GM12873 (cell line): Measurements from ENCODE around the gene NALCN.

Source experiments
- CTCF ChIP-seq: IDR thresholded peaks from 2 replicates; pipeline ENCODE4 v1.5.1; 2012; ENCODE audit warnings: low read depth, mild to moderate bottlenecking, moderate library complexity, low read length, control low read depth; ENCODE audit not compliant: insufficient read depth; ENCODE audit errors: missing control alignments

The NALCN gene

DNA sequence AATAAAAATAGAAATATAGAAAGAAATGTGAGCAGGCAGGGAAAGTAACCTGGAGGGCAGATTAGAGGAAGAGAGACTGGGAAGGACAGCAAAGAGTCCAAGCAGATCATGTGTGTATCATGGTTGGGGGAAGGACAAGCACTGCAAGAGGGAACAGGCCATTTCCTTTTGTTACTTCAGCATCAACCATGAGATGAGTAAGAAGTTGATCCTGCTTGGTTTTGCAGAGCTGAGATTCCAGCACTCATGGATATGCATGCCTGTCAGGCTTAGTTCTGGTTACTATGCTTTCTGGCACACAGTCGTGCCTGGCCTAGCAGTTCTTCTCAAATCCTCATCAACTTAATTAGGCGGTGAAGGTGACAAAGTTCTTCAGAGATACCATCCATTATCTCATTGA lies 18.1 kb downstream of the NALCN start:
- no peak for TF ChIP-seq CTCF

GRCh38 chr13:101397742-101398141 lies 18.6 kb downstream of the NALCN start:
- no peak for TF ChIP-seq CTCF

GRCh38 chr13:101394605-101395004 lies 21.7 kb downstream of the NALCN start:
- no peak for TF ChIP-seq CTCF

DNA sequence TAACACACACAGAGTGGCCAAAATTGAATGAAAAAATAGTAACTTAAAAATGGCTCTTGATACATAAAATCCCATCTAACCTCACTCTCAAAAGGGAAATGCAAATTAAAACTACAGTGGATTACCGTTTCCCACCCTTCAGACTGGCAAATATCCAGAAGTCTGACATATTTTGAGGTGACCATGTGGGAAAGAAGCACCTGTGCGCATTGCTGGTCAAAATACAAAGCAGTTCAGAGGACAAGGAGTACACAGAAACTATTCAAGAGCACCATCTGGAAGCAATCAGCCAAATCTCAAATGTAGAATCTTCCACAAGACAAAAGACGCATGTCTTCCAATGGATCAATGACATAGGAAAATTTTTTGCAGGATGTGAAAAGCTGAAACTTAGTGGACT lies 23.2 kb downstream of the NALCN start:
- TF ChIP-seq CTCF = no peak

GRCh38 chr13:101390461-101390860 lies 25.8 kb downstream of the NALCN start:
- no peak for TF ChIP-seq CTCF

DNA sequence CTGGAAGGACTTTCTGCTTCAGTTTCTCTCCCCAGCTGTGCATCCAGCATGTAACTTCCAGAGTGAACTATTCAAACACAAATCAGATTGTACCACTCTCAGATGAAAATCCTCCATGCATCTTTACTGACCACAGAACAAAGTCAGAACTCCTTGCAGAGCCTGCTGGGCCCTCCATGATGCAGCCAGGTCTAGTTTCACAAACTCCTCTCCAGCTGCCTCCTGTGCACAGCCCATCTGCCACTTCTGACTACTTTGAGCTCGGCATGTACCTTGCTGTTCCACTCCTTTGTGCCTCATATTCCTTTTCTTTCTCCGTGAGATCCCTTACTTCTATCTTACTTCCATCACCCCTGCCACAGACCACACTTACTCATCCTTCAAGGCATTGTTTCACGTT lies 31.4 kb downstream of the NALCN start:
- TF ChIP-seq CTCF = no peak

DNA sequence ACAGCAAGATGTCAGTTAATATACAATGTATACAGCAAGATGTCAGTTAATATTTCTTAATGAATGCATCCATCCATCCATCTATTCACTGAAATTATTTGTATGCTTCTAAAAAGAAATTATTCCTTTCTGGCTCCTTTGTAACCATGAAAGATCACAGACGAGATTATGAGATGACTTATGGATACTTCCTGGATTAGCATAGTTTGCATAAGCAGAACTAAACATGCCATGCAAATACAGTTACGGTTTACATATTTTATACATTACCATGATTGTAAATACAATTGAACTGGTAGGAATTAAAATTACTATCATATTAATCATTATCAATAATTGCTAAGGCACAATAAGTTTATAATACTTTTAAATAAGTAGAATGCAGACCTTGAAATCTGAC lies 32.7 kb downstream of the NALCN start:
- no peak for TF ChIP-seq CTCF
